Epithelial cell of prostate (primary cell): ENCODE results near the gene PNPLA7.

Experiments
- DNase-seq: peaks from one replicate; pipeline ENCODE4 v3.0.0-alpha.2; 2011; ENCODE audit warnings: low read depth, low spot score
- H3K27ac ChIP-seq: fragments of 450-650 bp; 2 replicates; pipeline ENCODE4 v1.5.1; 2017; ENCODE audit warnings: mild to moderate bottlenecking

Gene PNPLA7

GRCh38 chr9:137499416-137499815 is 50.8 kb downstream of the PNPLA7 start:
- no peak for DNase-seq
- H3K27ac ChIP-seq, result no peak overlapping the region

DNA sequence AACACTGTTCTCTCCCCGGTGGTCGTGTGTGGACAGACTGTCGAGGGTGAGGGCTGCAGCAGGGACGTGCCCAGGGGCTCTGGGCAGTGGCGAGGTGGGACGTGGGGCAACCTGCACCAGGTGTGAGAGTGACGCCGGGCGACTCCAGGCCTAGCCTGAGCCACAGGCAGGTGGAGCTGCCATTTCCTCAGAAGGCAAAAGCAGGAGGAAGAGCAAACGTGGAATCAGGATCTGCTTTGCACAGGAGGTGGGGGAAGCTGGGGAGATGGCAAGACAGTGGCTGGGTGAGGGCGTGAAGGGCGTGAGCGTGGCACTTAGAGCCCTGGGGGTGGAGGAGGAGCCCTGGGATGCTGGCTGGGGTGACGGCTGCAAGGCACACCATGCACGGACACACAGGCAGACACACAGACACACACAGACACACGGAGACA is 51.5 kb downstream of the PNPLA7 start:
- H3K27ac ChIP-seq, result no peak overlapping the region
- DNase-seq, result no peak

GRCh38 chr9:137497921-137498719 is 52.1 kb downstream of the PNPLA7 start:
- no peak overlapping the region for H3K27ac ChIP-seq
- DNase-seq, result no peak

DNA sequence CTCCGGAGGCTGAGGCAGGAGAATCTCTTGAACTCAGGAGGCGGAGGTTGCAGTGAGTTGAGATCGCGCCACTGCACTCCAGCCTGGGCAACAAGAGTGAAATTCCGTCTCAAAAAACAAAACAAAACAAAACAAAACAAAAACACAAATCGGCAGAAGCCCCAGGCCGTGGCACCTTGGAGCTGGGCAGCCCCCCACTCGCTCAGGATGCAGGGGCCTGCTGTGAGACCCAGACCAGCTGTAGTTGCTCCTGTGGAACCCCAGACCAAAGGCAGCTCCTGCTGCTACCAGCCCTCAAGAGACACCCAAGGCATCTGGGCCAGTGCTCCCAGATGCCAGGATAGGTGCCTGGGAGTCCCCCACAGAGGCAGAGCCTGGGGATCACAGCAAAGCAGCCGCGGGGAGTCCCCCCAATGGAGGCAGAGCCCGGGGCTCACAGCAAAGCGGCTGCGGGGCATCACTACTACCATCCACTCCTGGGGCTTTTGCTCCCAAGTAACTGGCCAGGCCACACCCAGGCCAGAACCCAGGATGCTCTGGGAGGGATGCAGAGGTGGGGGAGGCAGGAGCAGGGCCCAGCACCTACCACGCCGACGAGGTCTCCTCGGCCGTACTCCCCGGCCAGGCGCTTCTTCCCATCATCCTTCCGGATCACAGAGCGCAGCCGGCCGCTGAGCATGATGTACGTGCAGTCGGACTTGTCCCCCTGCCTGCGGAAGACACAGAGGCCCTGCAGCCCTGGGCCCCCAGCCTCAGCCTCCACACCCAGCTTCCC is 53.4 kb downstream of the PNPLA7 start:
- DNase-seq, result no peak
- no peak overlapping the region for H3K27ac ChIP-seq

DNA sequence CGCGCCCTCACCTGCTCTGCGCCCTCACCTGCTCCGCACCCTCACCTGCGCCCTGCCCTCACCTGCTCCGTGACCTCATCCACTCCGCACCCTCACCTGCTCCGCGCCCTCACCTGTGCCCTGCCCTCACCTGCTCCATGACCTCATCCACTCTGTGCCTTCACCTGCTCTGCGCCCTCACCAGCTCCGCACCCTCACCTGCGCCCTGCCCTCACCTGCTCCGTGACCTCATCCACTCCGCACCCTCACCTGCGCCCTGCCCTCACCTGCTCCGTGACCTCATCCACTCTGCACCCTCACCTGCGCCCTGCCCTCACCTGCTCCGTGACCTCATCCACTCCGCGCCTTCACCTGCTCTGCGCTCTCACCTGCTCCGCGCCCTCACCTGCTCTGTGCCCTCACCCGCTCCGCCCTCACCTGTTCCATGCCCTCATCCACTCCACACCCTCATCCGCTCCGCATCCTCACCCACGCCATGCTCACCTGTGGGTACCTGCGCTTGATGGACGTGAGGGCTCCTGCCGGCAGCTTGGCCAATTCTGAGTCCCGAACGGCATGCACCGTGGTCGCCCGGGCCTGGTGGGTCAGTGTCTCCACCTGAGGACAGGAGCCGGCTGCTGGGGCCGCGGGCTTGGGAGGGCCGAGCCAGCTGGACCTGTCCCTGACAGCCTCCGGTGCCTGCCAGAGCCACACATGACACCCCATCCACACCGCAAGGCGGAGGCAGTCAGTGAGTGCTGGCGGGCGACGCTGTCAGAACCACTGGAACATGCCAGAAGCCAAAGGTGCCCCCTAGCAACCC is 55.5 kb downstream of the PNPLA7 start:
- DNase-seq, result no peak
- H3K27ac ChIP-seq, result no peak overlapping the region

- H3K27ac ChIP-seq, result no peak overlapping the region
- DNase-seq, result no peak
Measured at GRCh38 chr9:137494104-137494544, 56.1 kb downstream of the PNPLA7 start.

DNA sequence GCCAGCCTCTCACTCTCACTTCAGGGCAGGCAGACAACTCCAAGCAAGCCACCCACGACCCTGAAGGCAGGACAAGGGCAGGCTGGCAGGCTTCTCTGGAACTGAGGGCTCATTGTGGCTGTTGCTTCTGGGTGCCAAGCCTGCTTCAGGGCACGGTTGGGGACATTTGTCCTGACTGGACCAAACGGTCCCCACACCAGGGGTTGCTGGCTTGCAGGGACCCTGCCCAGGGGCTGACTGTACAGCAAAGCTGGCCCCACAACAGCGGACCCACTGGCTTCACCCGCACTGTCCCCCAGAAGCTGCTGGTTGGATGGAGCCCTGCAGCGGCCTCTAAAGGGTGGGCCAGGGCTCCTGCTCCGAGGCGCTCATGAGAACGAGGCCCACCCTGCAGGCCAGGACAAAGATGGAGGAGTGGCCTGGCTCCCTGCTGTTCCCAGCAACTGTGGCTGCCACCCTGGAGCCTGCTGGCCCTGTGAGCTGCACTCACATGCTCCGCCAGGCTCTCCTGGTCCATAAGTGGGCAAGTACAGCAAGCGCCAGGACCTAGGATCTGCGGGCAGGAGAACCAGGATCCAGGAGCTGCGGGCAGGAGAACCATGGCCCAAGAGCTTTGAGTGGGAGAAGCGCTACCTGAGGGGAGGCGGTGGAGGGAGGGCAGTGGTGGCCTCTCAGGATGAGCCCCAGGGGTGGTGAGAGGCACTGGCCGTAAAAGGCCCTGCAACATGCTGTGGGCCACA is 56.7 kb downstream of the PNPLA7 start:
- no peak for DNase-seq
- no peak overlapping the region for H3K27ac ChIP-seq

DNA sequence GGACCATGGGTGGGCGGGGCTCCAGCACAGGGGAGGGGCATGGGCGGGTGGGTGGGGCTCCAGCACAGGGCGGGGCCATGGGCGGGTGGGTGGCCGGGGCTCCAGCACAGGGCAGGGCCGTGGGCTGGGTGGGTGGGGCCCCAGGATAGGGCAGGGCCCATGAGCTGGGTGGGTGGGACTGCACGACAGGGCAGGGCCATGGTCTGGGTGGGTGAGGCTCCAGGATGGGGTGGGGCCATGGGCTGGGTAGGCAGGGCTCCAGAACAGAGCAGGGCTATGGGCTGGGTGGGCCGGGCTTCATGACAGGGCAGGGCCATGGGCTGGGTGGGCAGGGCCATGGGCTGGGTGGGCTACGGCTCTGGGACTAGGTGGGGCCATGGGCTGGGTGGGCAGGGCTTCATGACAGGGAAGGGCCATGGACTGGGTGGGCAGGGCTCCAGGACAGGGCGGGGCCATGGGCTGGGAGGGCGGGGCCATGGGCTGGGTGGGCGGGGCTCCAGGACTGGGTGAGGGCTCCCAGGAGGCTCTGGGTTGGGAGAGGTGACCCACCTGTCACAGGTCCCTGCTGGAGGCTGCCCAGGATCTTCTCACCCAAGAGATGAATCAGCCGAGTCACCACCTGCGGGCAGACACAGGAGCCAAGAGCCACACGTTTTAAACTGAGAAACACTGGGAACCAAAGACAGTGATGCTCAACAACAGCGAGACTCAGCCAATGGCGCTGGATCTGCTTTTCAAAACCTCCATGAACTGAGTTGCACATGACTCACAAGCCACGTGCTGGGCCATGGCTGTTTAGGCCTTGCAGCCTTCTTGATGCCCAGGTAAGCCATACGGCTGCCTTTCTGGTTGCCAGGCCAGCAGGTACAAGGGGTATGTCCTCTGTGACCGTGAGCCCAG is 57.5 kb downstream of the PNPLA7 start:
- DNase-seq, result no peak
- H3K27ac ChIP-seq, result no peak overlapping the region

GRCh38 chr9:137491735-137492432 is 58.3 kb downstream of the PNPLA7 start:
- no peak overlapping the region for H3K27ac ChIP-seq
- no peak for DNase-seq

DNA sequence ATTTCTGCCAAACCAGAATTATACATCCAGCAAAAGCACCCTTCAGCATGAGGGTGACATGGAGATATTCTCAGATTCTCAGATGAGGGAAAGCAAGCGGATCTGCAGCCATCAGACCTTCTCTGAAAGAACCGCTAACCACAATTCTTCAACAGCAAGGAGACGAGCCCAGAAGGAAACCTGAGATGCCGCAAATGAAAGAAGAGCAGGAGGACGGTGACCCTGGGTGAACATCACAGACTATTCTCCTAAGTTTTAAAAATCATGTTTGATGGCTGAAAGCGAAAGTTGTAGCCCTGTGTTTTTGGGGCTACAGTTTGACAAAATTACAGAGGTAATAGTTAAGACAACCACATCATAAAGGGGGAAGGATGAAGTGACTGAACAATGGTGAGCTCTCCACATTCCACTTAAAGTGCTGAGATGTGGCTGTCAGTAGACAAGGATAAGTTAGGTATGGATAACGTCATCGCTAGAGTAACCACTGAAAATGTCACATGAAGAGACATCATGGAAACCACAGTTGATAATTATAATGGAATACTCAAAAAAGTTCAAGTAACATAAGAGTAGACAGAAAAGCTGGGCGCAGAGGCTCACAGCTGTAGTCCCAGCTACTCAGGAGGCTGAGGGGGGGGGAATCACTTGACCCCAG is 59.5 kb downstream of the PNPLA7 start:
- no peak for DNase-seq
- H3K27ac ChIP-seq, result no peak overlapping the region

GRCh38 chr9:137488906-137489305 is 61.3 kb downstream of the PNPLA7 start:
- H3K27ac ChIP-seq, result no peak overlapping the region
- DNase-seq, result no peak

GRCh38 chr9:137488327-137488653 is 61.9 kb downstream of the PNPLA7 start:
- DNase-seq, result no peak
- H3K27ac ChIP-seq, result no peak overlapping the region

- H3K27ac ChIP-seq, result no peak overlapping the region
- no peak for DNase-seq
Measured at GRCh38 chr9:137487454-137488326, 62.5 kb downstream of the PNPLA7 start.

DNA sequence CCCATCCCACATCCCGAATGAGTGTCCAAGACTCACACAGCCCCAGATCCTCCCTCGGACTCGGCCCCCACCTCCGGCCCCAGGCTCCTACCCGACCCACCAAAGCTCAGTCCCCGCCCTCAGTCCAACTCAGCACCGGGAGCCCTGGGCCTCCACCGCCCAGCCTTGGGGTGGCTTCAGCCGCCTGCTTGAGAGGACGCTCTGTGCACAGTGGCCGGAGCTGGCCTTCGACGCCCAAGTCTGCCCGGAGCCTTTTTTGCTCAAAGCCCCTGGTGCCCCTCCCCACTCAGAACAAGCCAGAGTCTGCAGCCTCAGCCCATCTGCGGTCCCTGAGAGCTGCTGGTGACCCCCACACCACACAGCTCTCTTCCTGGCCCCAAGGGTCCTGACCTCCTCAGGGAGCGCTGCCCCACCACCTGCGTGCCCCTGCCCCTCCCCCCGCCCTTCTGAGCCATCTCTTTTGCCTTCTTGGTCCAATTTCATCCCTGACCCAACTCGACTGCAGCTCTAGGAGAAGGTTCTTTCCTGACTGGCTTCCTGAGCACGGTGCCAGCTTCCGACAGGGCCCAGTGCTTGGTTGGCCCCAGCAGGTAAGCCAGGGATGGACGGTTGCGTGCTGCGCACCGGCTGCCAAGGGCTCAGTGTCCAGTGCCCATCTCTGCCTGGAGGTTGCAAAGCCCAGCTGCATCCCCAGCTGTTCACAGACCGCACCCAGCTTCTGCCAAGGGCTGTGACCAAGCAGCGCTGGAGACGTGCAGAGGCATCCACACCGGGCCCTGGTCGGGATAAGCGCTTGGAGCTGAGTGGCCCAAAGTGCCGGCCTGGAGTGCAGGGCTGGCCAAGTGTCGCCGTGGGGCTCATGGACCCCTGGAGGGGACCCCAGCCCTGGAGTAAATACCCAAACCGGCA is 63.4 kb downstream of the PNPLA7 start:
- H3K27ac ChIP-seq, result no peak overlapping the region
- DNase-seq, result no peak

GRCh38 chr9:137486141-137486490 is 64.1 kb downstream of the PNPLA7 start:
- no peak for DNase-seq
- no peak overlapping the region for H3K27ac ChIP-seq
